ENCODE data around the gene GIMD1.
"Not testable (repeated sequence)": the region's sequence is repeated elsewhere in the genome, so short reads cannot be mapped to it uniquely, and the experiment has no call there.

Gene GIMD1

DNA sequence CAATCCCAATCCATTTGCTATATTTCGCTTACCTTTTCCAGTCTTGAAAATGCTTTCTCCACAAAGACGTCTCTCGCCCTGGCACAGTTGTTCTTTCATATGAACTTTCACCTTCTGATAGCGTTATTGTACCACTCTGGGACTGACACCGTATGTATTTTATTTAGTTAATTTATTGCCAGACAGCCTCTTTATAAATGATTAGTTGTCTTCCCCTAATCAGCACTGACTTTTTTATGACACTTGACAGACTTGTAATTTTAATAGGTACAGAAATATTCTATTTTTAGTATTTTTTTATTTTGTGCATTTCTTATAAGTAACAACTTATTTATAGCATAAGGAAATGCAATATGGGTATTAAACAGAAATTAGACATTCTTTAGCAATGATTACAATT lies at the start of gene GIMD1:
Gene GIMD1, minus strand, starts transcription at position 101 of the 400 bp plus-strand sequence. CDS start 1,343 bp downstream, outside the sequence.
- DNase-seq (ENCODE audit: low spot score) = no peak

DNA sequence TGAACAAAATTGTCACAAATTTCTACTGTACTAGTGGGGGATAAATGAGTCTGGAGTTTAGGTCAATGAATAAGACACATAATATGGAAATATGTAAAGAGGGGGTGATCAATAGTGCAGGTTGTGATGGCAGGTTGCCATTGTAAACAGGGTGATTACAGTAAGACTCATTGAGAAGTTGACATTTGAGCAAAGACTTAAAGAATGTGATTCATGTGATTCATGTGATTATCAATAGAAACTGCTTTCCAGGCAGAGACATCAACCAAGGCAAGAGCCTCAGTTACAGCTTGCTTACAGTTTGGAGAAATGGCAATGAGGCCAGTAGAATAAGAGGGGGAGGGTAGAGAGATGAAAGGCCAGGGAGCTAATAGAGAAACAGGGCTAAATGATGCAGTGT lies 45.8 kb upstream of the GIMD1 start:
- DNase-seq (ENCODE audit: low spot score) = no peak

DNA sequence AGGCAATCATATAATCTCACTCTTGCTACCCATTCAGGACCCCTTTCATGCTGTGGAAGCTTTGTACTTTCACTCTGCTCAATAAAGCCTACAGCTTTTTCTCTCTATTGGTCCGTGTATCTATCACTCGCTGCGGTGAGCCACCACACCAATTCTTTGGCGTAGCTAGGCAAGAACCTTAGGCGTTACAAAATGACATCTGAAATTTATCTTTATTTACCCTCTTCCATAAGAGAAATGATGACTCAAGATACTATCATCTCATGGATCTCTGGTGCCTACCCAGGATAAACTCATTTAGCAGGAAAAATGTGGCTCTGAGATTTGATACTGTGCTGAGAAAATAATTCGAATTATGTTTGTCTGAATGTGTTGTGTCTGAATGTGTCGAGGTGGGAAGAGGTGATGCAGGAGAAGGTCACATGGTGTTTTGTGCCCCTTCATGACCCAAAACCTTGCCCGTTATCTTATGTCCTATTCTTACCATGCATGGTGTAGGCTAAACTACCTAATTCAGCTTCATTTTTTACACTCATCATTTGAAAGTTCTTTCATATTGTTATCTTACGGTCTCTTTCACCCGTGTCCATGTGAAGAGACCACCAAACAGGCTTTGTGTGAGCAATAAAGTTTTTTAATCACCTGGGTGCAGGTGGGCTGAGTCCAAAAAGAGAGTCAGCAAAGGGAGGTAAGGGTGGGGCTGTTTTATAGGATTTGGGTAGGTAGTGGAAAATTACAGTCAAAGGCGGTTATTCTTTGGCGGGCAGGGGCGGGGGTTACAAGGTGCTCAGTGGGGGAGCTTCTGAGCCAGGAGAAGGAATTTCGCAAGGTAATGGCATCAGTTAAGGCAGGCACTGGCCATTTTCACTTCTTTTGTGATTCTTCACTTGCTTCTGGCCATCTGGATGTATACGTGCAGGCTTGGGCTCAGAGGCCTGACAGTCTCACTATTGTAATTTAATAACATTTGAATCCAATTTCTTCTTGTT lies 41.6 kb upstream of the GIMD1 start:
- no peak for DNase-seq (ENCODE audit: low spot score)

DNA sequence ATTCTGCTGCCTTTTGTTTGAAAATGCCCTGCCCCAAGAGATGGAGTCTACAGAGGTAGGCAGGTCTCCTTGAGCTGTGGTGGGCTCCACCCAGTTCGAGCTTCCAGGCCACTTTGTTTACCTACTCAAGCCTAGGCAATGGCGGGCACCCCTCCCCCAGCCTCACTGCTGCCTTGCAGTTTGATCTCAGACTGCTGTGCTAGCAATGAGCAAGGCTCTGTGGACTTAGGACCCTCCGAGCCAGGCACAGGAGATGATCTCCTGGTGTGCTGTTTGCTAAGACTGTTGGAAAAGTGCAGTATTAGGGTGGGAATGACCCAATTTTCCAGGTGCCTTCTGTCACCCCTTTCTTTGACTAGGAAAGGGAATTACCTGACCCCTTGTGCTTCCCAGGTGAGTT lies 39.4 kb upstream of the GIMD1 start:
- not testable (repeated sequence) for DNase-seq (ENCODE audit: low spot score)

DNA sequence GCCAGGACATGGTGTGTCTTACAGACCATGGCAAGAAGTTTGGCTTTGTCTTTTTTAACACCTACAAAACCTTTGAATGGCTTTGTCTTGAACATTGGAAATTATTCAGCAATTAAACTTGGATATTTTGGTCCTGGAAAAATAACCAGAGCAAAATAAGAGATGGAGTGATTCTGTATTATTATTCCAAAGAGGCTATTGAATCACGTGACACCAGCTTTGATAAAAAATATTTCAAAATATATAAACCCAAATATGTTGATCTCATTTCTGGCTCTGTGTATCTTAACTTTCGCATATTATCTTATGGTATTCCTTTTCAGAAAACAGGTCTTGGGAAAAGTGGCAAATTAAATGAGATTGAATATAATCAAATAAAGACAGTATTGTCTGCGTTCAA lies 32.6 kb upstream of the GIMD1 start:
- DNase-seq (ENCODE audit: low spot score) = no peak

DNA sequence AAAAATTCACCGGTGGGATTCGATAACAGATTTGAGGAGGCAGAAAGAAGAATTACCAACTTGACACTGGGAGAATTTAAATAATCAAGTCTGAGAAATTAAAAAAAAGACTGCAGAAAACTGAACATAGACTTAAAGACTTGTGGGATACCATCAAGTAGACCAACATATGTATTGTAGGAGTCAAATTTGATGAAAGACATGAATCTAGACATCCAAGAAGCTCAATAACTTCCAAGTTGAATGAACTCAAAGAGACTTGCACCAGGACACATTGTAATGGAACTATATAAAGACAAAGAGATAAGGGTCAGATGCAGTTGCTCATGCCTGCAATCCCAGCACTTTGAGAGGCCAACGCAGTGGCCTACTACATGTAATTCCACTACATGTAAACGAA lies 30.3 kb upstream of the GIMD1 start:
- DNase-seq (ENCODE audit: low spot score) = not testable (repeated sequence)

DNA sequence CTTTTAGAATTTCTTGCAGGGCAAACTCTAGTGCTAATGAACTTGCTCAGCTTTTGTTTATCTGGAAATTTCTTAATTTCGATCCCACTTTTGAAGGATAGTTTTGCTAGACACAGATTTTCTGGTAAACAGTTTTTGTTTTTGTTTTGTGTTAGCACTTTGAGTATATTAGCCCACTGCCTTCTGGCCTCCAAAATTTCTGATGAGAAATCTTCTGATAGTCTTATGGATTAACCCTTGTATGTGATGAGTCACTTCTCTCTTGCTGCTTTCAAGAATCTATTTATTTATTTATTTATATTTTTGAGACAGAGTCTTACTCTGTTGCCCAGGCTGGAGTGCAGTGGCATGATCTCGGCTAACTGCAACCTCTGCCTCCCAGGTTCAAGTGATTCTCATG lies 27.0 kb upstream of the GIMD1 start:
- no peak for DNase-seq (ENCODE audit: low spot score)

DNA sequence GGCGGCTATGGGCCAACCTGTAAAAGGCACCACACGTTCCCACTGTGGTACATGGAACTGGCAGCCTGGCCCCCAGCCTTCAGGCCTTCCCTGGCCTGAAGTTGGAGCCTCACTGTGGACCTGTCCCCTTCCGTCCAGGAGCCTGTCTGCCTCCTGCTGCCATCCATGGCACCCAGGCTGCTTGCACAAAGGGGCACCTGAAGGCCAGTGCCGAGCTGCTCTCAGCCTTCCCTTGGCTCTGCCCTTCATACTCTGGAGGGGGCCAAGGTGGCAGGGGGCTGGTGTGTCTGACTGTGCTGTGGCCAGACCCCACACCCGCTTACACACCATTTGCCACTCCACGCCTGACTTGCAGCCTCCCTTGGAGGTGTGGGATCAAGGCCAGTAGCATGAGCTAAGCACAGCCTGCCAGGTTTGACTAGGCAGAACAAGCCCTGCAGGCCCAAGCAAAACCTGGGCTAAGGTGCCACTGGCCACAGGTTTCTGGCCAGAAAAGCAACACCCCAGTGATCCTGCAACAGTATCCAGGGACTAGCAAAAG lies 17.3 kb upstream of the GIMD1 start:
- no peak for DNase-seq (ENCODE audit: low spot score)

DNA sequence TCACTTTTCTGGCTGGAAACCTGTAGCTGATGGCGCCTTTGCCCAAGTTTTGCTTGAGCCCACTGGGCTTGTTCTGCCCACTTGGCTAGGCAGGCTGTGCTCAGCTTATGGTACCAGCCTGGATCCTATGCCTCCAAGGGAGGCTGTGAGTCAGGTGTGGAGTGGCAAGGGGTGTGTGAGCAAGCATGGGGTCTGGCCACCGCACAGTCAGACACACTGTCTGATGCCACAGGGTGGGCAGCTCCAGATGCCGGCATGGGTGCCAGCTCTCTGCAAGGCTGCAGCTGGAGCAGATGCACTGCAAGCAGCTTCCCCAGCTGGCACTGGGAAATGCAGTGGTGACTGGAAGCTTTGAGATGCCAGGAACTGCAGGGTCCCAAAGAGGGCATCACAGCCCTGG lies 16.3 kb upstream of the GIMD1 start:
- no peak for DNase-seq (ENCODE audit: low spot score)

DNA sequence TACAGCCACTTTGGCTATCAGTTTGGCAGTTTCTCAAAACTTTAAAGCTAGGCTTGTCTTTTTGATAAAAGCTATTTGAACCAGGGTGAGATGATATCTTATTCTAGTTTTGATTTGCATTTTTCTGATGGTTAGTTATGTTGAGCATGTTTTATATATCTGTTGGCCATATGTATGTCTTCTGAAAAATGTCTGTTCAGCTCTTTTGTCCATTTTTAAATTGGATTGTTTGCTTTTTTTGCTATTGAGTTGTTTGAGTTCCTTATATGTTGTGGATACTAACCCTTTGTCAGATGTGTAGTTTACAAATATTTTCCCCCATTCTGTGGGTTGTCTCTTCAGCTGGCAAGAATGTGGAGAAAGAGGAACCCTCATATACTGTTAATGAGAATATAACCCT lies 11.6 kb upstream of the GIMD1 start:
- DNase-seq (ENCODE audit: low spot score) = no peak

DNA sequence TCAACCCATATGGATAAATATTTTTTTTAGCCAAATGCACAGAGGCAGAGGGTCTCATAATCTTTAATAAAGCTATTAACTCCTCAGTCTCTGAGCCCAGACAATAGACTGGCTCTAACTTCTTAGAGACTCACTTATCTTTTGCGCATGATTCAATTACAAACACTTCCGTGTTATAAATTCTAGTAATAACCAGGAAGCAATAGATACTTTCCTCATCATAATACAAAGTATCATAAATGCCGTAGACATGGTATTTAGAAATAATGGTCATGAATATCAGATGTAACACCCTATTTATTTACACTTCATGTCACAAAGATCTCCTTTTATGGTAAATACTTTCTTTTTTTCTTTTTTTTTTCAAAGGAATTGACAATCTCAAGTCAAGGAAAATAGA lies 4.4 kb upstream of the GIMD1 start:
- no peak for DNase-seq (ENCODE audit: low spot score)

DNA sequence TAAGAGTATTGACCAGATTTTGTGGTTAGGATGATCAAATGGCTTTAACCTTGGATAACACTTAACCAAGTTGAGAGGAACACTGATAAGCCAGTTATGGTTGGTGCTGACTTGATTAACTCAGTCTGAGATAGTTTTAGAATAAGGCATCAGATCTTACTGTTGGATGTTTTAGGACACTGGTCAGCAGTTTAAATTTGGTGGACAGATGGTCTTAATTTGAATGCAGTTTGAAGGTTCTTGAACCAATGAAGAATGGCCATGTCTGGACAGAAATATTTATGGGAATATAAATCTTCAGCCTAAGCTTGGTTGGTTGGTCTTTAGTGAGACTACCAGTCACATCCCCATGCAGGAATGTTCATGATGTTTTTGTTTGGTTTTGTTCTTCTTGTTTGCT lies 2.6 kb upstream of the GIMD1 start:
- no peak for DNase-seq (ENCODE audit: low spot score)

DNA sequence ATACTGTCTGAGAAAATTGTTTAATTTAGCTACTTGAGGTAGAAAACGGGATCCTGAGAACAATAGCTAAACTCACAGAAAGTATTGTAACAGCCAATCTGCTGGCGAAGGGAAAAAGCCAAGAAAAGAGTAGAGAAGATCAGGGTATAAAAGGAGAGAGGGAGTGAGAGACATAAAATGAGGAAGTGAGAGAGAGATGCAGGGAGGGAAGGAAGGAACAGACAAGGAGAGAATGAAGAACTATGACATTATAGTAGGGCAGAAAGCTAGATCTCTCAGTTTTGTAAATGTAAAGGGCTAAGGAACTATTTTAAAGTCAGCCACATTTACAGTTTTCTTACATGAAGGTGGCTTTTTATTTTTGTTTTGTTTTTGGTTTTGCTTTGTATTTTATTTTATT lies 1.6 kb upstream of the GIMD1 start:
- no peak for DNase-seq (ENCODE audit: low spot score)

DNA sequence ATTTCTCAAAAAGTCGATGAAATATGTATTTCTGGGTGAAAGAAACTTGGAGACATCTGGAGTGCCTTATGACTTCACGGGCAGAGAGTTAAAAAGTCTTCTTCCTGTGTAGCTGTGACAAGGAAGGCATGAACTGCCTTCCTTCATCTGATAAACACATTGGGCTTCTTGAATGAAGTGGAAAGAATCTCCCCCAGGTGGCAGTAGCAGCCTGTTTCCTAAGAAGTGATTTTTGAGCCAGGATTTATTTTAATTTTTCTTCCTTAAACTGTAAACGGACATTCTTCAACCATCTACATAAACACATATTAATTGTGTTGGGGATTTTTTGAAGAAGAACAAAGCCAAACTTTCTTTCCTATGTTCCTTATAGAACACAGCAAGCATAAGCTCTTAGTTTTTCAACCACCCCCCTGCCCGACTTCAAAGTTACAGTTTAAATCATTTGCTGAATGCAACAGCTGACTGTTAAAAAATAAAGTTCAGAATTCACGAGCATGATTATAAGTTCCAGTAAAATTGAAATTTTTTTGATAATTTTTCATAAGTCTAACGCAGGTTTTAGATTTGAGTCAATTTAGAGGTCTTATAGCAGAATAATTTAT lies 980 bp upstream of the GIMD1 start:
- DNase-seq (ENCODE audit: low spot score) = peak; percentile 37

DNA sequence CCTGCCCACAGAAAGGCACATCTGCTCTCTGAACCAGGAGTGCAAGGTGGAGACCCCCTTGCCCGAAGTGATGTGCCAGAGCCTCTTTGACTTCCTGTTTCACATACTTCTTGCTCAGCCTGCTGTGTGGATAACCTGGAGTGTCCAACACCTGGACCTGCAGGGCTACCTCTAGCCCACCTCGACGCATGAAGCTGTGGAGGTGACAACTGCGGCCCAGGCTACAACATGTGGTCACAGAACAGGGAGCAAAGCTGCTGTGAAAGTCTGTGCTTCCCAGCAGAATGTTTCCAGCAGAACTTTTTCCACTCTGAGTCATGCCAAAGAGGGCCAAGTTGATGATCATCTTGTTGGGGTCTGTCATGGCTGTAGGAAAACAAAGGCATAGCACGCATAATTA lies 1.5 kb downstream of the GIMD1 start:
- DNase-seq (ENCODE audit: low spot score) = no peak

DNA sequence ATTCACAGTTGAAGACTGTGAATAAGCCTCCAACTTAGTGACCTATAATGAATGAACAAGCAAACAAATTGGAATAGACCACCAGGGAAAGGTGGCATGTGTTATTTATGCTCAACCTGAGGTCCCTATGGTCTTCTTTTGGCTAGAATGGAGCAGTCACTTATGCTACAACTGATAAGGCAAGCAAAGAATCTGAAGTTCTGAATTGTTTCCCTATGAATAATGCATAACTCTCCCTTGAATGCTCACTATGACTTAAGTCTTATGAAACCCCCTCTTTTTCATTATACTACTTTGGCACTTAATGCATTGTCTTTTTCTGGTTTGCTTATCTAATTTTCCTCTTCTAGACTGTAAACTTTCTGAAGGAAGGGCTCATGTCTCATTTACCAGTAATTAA lies 2.6 kb downstream of the GIMD1 start:
- DNase-seq (ENCODE audit: low spot score) = no peak

DNA sequence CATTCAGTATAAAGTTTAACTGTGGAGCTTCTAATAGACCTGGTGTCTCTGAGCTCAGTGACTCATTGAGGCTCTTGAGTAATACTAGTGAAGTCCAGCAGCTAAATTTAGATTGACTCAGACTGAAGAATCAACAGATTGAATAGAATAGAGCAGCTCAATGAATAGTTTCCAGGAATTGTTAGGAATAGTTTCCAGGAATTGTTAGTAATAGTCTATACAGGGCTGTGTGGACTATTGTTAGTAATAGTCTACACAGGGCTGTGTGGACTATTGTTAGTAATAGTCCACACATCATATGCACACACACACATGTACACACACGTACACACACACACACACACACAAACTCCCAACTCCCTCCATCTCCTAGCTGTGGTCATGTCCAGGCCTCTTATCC lies 3.0 kb downstream of the GIMD1 start:
- no peak for DNase-seq (ENCODE audit: low spot score)

DNA sequence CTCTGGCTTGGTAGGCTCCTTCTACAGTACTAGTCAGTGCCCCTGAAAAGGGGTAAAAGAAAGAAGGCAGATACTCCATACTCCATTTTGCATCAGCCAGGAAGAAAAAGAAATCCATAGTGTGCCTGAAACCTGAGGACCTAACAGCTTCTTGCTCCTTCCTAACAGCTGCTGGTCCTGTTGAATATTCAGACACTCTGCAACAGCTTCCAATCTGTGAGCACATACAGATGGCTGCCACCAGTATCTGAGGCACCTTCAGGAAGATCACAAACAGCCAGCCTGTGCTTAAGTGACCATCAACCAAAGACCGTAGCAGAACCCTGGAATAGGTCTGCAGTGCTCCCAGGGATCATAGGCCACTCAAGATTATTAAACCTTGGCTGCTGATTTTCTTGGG lies 4.3 kb downstream of the GIMD1 start:
- DNase-seq (ENCODE audit: low spot score) = no peak

DNA sequence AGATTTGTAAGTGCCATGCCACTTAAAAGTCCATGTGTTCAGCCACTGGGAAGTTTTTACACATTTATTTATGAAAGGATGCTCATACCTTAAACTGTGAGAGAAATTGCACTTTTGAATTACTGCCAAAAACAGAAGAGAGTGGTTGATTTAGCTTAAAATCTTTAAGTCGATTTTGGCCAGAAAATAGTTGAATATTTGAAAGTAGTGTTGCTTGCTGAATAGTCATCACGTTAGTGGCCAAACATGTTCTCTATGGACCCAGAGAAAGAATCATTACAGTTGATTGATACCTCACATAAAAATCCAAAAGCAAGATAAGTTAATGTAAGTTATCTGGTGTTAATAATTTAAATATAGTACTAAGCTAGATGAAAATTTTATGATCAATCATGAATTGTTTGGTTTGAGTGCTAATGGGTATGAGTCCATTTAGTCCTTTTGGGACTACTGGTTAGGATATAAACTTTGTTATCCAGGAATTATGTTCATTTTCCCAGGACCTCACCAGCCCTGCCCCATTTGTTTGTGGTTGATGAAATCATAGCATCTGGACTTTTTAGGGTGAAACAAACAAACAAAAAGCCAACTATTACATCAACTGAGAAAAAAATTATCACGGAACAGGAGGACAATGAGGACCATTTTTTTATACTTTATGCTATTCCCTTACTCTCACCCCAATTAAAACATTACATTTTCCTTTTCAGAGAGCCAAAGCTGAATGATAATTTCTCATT lies 6.3 kb downstream of the GIMD1 start:
- no peak for DNase-seq (ENCODE audit: low spot score)

DNA sequence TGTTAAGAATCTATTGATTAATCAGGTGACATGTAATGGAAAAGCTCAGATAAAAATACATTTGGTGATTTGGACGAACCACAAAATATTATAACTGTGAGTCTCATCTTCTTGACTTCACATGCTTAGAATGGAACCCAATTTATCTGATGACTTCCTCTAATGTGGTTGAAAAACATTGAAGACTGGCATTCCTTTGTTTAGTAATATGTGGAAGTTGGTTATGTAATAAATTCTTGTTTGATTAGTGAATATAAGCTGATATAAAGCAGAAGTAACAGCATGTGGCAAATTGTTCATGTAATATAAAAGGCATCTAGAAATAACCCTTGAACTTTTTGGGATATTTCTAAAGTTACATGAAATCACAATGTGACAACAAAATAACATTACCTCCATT lies 9.7 kb downstream of the GIMD1 start:
- DNase-seq (ENCODE audit: low spot score) = no peak

DNA sequence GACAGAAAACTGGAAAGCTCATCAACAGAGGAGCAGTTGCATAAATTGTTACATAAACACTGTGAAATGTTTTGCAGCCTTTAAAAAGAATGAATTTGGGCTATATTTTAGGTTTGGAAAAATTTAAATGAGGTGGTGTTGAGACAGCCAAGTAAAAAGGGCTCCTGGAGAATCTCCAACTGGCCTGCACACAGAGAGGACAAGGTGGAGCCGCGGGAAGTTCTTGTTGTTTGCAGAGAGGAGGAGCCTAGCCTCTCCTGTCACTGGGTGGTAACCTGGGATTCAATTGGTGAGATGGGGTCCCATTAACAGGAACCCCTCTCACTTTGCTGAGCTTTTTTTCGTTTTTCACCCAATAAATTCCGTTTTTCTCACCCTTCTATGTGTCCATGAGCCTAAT lies 13.4 kb downstream of the GIMD1 start:
- DNase-seq (ENCODE audit: low spot score) = no peak

DNA sequence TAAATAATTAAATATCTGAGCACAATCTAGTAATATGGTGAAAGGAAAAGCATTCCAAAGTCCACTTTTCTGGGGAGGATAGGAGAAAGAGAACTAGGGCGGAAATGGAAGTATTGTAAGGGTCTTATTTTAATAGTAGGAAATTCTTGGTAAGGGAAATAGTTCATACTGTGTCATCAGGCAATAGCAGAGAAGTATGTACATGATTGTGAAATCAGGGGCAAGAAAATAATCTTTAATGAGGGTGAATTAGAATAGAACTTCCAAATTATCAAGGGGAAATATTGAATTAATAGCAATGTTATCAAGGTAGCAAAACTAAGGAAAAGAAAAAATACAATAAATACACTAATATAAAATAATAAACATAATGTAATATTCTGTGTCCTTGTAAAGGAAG lies 14.8 kb downstream of the GIMD1 start:
- no peak for DNase-seq (ENCODE audit: low spot score)

DNA sequence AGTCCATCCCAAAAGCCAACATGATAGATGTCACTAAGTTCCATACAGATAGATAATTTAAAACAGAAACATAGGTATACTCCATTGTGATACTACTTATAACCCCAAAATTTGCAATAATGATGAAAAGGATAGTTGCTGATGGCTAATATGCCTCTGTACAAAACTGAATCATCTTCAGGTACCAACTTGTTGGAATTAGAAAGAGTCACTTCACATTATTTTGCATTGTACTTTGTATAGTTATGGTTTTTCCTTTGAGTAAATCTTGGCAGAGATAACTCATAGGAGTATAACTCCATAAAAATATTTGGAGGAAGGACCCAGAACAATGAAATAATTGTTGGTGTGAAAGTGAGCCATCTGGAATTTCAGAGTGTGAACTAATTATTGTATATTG lies 17.6 kb downstream of the GIMD1 start:
- DNase-seq (ENCODE audit: low spot score) = no peak
